Inflammatory macrophage treated with lipopolysaccharide for 4 hours (primary cell): ENCODE data around the gene KIF5A.

Experiments used
- DNase-seq: peaks from one replicate; pipeline ENCODE4 v3.0.0-alpha.2; 2020

The KIF5A gene

DNA sequence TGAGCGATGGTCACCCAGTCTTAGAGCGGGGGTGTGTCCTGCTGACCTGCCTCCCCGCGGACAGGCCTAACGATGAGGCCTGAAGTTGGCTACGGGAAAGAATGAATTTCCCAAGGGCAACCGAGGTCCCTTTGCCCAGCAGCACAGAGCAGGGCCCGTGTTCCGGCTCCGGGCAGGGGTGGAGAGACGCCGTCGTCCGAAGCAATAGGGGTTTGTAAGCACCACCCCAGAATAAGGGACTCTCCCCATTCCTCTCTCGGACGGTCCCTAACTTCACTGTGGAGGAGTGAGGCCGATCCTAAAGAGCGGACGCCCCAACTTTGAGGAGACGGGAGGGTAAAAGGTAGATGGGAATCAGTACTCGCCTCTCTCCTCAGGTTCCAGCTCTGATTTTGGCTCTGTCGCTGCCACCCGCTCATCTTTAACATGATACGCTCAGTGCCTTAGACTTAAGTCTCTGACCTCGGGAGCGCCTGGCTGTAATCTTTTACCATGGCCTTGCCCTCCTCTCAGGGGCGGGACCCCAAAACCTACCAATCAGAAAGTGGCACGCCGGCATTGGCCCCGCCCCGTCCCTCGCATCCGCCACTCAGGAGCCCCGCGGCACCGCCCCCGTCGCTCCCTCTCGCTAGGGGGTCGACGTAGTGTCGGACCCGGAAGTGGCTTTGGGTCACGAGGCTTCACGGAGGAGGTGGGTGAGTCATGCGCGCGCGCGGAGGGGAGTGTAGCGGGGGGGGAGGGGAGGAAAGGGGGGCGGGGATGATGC lies 29.6 kb upstream of the KIF5A start, which contains the start of gene DDIT3:
TSS of gene DDIT3 (minus strand) at position 462 of the 766 bp plus-strand sequence. CDS start 3,108 bp downstream, outside the sequence.
- peak; percentile 99 for DNase-seq

DNA sequence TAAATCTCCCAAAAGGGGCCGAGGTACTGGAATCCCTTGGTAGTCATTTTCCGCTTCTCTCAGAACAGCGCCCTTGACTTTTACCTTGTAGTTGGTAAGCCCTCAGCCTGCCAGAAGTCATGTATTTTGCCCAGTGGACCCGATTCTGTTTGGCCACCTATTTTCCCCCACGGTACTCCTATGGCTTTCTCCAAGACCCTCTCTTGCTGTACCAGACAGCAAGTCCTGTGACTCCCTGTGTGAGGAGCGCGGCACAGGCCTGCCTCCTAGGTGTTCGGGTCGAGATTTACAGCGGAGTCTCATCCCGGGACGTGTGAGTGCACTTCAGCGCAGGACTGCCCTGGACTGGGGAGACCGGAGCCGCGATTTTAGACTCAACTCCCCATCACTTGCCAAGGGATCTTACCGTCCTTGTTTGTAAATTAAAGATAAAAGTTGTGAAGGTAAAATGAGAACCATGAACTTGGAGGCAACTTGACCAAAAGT lies 28.3 kb upstream of the KIF5A start:
- no peak for DNase-seq

DNA sequence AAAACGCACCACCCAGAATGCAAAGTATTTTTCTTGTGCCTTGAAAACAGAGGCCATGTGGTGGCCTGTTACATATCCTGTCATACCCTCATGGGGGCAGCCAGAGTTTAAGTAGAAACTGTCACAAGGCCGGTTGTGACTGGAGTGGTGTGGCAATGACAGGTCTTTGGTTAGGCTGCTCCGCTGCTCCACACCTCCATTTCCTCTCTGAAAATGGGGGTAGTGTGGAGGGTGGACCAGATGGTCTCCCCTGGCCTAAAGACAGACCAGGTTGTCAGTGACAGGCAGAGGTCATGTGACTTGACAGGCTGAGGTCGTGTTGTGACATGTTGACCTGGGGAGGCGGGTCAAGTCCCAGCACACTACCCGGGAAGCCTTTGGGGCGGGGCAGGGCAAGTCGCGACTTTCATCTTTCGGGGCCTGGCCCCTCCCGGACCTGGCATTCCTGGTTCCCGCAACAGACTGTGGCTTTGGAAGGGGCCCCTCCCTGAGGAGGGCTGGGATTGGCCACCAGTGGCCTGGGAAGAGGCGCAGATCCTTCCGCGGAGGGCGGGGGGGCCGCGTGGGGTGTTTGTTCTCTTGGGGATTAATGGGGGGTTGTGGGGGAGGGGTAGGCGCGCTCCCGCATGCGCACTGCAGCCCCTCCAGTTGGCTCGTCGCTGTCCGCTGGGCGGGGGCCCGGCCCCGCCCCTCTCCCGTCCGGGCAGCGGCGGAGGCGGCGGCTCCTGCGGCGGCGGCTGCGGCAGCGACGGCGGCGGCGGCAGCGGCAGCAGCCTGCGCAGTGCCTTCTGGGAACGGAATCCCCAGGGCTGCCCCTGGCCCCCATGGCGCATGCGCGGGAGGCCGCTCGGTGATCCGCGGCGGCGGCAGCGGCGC lies 27.6 kb upstream of the KIF5A start, which contains the start of gene MBD6:
TSS of gene MBD6 (plus strand) at position 814 of the 876 bp plus-strand sequence. CDS start 1,480 bp downstream, outside the sequence.
- DNase-seq: peak; percentile 90

DNA sequence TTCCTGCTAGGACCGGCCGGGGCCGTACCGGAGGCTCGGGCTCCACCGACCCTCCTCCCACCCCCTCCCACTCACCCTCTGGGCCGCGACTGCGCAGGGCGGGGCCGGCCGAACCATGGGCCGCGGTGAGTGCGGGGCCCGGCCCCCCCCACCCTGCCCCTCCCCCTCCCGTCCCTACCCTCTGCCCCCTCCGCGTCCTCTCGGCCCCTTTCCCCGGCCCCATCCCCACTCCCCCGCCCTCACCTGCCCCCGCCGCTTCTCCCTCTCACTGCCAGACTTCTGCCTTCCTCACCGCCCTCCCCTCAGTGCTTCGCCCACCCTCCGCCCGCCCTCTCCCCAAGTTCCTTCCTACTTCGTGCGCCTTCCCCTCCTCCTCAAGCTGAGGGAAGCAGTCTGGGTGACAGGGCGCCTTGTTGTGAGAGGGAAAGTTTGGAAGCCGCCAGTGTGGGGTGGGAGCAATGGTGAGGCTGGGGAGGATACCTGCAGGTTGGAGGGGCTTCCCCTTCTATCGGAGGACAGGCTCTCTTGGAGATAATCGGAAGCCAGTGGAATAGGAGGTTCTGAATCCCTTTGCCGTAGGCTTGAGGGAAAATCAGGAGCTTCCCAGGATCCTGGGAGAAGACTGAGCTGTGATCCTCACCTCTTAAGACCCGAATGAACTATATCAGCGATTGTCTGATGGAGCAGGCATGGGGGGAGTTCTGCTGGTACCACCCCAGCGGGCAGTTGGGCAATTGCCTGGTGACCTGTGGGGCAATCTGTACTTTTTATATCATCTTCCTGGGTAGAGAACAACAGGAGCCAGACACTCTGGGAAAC lies 26.7 kb upstream of the KIF5A start:
- peak; percentile 53 for DNase-seq

DNA sequence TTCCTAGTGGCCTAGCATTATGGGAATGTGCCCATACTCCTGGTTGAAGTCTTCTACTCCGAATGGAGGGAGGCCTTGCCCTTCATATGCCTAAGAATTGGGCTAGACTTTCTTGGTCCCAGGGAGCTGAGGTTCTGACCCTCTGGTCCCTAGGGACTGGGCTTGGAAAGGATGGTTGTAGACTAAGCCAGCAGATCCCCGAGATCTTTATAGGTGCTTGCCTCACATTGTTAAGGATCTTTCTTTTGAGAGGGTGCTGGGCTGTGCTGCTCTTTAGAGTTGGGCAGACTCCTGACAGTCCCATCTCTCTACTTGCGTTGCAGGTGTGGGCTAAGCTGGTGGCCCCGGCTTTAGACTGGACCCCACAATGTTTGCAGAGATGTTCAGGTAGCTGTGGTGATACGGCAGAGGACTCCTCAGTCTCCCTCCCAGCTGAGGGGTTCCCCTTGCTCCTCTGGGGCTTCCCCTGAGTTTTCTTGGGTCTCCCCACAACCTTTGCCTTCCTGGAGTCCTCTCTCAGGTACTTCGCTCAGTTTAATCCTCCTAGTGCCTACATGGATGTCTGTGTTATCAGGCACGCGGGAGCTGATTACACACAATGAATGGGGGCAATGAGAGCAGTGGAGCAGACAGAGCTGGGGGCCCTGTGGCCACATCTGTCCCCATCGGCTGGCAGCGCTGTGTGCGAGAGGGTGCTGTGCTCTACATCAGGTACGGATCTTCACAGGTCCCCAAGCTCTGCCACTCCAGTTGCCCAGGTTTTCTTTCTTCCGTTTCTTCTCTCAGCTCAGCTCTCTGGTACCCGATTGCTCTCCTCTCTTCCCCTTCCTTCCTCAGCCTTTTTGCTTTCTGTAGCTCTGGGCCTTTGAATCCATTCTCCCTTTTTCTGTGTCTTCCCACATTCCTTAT lies 25.9 kb upstream of the KIF5A start:
- no peak for DNase-seq

DNA sequence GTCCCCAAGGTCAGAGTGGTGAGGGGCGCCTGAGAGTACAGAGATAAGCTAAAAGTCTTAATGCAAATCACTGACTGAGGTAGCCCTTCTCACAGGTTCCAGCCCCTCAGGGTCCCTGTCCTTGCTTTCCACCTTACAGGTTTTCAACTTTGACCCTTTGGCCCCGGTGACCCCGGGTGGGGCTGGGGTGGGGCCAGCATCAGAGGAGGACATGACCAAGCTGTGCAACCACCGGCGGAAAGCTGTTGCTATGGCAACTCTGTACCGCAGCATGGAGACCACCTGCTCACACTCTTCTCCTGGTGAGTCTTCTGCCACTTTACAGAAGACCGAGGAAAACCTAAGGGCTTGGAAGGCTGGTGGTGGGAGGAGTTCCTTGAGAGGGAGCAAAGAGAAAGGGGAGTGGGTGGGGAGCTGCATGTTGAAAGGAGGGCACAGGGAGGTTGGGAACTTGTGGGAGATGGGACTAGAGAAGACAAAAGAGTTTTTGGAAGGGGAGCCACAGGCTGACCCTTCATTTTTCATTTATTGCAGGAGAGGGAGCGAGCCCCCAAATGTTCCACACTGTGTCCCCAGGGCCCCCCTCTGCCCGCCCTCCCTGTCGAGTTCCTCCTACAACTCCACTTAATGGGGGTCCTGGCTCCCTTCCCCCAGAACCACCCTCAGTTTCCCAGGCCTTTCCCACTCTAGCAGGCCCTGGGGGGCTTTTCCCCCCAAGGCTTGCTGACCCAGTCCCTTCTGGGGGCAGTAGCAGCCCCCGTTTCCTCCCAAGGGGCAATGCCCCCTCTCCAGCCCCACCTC lies 24.8 kb upstream of the KIF5A start:
- DNase-seq: no peak

DNA sequence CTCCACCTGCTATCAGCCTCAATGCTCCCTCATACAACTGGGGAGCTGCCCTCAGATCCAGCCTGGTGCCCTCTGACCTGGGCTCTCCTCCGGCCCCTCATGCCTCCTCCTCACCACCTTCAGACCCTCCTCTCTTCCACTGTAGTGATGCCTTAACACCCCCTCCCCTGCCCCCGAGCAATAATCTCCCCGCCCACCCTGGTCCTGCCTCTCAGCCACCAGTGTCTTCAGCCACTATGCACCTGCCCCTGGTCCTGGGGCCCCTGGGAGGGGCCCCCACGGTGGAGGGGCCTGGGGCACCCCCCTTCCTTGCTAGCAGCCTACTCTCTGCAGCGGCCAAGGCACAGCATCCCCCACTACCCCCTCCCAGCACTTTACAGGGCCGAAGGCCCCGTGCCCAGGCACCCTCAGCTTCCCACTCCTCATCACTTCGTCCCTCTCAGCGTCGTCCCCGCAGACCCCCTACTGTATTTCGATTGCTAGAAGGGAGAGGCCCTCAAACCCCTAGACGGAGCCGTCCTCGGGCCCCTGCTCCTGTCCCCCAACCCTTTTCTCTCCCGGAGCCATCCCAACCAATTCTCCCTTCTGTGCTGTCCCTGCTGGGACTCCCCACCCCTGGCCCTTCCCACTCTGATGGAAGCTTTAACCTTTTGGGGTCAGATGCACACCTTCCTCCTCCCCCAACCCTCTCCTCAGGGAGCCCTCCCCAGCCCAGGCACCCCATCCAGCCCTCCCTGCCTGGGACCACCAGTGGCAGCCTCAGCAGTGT lies 24.0 kb upstream of the KIF5A start:
- no peak for DNase-seq

DNA sequence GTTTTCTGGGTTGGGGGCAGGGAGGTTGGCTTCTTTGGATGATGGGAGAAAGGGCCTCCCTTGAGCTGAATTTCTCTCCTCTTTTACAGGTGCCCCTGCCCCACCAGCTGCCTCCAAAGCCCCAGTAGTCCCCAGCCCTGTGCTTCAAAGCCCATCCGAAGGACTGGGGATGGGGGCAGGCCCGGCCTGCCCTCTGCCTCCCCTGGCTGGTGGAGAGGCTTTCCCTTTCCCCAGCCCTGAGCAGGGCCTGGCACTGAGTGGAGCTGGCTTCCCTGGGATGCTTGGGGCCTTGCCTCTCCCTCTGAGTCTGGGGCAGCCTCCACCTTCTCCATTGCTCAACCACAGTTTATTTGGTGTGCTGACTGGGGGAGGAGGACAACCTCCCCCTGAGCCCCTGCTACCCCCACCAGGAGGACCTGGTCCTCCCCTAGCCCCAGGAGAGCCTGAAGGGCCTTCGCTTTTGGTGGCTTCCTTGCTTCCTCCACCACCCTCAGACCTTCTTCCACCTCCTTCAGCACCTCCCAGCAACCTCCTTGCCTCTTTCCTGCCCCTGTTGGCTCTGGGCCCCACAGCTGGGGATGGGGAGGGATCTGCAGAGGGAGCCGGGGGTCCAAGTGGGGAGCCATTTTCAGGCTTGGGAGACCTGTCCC lies 23.2 kb upstream of the KIF5A start:
- no peak for DNase-seq

DNA sequence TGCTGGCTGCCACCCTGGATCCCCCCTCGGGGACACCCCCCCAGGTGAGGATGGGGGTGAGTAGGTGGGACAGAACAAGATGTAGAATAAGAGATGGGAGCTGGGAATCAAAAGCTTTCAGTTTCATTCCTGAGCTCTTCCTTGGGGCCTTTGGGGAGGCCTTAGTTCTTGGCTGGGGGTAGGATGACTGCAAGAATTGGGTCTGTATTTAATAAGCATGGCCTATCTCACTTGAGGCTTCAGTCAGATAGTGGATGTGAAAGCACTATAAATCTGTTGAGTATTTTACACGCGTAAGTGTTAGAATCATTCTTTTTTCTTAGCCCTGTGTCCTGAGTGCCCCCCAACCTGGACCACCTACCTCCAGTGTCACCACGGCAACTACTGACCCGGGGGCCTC lies 22.7 kb upstream of the KIF5A start:
- DNase-seq: no peak

DNA sequence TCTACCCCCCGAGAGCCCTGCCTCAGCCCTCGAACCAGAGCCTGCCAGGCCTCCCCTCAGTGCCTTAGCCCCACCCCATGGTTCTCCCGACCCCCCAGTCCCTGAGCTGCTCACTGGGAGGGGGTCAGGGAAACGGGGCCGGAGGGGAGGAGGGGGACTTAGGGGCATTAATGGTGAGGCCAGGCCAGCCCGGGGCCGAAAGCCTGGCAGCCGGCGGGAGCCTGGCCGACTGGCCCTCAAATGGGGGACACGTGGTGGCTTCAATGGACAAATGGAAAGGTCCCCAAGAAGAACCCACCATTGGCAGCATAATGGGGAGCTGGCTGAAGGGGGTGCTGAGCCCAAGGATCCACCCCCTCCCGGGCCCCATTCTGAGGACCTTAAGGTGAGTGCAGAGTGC lies 21.7 kb upstream of the KIF5A start:
- no peak for DNase-seq

DNA sequence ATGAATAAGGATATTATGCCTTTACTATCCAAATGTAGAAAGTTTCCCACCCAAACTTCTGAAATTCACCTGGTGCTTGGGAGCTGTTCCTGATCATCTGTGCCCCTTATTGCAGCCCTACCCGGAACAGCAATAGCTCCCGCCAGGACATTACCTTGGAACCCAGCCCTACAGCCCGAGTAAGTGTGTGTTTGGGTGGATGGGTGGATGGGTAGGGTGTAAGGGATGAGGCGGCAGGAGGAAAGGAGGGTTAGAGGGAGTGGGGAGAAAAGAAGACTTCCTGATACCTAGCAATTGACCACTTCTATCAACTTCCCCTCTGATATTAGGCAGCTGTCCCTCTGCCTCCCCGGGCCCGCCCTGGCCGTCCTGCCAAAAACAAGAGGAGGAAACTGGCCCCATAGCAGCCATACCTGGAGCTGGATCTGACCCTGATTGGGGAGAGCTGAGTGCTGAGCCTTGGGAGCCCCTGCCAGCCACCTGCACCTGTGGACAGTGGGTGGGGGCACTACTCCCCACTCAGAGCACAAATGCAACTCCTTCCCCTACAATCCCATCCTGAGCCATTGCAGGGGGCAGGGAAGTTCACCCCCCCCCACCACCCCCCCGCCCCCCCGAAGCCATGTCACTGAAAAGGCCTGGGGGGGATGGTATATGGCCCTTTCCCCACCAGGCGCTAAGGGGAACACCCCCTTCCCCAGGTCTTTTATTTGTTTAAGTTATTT lies 20.9 kb upstream of the KIF5A start:
- no peak for DNase-seq

DNA sequence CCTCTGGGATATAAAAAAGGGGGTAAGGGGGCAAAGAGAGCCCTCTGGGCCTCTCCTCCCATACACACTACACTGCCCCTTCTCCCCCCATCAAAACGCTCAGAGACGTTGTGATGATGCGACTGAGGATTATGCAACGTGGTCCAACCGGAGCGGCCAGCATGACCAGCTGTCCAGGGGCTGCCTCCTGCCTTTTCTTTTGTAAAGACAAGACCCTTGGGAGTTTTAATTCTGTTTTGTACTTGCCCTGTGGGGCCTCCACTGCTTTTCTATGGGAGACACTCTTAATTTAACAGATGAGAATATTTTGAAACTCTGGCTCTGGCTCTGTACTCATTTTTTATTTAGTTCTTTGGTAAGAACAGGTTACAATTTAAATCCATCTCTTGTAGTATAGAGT lies 20.0 kb upstream of the KIF5A start:
- DNase-seq: no peak

DNA sequence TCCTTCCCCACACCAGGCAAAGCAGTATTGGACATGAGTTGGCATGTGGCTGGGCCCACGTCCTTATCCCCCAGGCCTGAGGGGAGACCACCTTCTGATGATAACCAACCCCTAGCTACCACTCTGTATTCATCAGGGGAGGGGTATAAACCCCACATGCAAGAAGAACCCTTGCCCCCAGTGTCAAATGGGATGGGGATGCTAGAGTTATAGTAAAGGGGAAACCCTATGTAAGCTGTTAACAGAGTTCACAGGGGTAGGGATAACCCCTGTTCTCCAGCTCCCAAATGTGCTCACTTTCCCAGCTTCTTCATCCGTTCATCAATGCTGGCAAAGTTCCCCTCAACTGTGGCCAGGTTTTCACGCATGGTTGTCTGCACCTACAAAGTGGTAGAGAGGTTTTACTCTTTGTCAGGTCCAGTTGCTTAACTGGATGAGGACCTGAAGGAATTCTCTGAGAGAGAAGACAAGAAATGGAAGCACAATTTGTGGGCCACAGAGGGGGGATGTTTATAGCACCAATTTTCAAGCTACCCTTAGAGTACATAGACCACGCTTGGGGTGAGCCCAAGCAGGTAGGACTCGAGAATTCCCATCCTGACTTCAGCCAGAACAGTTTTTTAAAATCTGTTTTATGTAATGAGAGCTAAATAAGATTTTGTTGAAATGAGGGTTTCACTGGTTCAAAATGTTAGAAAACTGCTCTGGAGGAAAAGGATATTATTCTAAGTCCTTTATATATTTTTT lies 19.3 kb upstream of the KIF5A start:
- DNase-seq: no peak

DNA sequence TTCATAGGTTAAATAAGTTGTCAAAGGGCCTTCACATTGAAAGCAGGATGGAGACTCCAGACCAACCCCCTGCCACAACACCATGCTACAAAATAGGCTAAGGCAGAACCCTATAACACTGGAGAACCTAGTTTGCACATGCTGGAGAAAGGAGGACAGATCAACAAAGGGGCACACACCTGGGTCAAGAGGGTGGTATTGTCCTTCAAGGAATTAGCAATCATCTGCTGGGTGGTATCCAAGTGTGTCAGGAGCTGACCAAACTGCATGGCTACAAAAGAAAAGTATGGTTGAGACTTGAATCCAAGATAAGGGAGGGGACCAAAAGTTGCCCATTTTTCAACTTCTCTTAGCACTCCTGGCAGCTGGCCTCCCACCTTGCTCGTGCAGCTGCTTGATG lies 18.0 kb upstream of the KIF5A start:
- no peak for DNase-seq

DNA sequence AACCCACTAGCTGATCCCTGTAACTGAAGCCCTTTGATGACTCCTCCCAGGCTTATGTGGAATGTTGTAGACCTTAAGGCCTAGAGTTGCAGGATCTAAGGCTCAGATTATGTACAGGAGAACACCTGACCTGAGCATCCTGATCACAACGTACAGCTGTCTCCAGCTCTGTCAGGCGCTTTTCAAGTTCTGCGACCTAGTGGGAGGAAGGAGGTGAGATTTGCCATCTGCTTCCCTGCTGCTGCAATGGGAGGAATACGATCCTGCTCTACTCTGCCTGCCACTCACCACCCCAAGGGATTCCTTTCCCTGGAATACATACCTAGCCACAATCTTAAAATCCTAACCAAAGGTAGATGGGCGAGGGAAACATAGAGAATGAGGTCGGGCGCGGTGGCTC lies 16.7 kb upstream of the KIF5A start:
- no peak for DNase-seq

DNA sequence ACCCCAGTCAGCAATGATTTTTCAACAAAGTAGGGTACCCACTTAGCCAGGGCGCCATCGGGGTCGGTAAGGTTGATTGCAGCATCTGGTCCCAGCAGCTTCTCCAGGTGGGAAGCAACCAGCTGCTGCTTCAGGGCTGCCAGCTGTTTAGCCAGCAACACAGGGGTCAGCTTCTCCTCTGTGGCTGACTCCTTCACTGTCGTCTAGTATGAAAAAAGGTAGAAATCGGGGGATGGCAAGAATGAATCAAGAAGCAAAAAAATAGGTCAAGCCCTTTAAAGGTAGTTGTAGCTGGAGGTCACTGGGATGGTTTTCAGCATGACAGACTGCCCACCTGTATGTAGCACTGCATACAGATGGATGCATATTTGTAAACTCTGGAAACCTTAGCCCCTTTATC lies 15.6 kb upstream of the KIF5A start:
- DNase-seq: no peak

DNA sequence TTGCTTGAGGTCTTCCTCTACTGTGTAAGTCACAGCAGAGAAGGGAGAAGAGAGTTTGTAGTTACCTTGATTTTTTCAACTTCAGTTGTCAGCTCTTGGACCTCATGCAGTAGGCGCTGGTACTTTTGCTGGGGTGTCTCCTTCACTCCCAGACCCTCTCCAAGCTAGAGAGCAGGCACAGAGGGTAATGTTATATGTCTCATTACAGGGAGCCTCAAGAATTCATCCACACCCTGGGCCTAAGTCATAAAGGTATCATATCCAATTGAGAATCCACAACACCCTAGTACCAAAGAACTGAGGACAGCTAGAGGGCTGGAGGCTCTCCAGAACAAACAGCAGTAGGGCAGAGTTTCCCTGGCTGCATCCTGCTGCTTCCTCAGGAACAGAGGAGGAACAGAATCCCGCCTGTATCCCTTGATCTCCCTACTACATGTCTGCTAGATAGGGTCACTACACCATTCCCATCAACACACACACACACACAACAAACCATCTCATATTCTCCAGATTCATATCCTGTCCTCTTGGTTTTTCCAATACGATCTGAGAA lies 14.8 kb upstream of the KIF5A start:
- no peak for DNase-seq
